Measurements from ENCODE around the gene SLC6A8.
"Not testable (repeated sequence)": the region's sequence is repeated elsewhere in the genome, so short reads cannot be mapped to it uniquely, and the experiment has no call there.

Gene SLC6A8

GRCh38 chrX:153733651-153734240, 46.0 kb downstream of the SLC6A8 start:
- no peak for DNase-seq

DNA sequence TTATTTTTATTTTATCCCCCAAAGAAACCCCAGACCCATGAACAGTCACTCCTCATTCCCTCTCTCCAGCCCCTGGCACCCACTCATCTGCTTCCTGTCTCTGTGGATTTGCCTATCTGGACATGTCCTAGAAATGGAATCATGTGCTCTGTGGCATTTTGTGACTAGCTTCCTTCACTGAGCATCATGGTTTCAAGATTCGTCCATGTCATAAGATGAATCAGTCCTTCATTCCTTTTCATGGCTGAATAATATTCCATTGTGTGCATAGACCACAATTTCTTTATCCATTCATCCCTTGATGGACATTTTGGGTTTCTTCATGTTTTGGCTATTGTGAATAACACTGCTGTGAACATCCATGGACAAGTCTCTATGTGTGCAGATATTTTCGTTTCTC, 47.1 kb downstream of the SLC6A8 start:
- DNase-seq: no peak

GRCh38 chrX:153735274-153735673, 47.5 kb downstream of the SLC6A8 start:
- DNase-seq: no peak

DNA sequence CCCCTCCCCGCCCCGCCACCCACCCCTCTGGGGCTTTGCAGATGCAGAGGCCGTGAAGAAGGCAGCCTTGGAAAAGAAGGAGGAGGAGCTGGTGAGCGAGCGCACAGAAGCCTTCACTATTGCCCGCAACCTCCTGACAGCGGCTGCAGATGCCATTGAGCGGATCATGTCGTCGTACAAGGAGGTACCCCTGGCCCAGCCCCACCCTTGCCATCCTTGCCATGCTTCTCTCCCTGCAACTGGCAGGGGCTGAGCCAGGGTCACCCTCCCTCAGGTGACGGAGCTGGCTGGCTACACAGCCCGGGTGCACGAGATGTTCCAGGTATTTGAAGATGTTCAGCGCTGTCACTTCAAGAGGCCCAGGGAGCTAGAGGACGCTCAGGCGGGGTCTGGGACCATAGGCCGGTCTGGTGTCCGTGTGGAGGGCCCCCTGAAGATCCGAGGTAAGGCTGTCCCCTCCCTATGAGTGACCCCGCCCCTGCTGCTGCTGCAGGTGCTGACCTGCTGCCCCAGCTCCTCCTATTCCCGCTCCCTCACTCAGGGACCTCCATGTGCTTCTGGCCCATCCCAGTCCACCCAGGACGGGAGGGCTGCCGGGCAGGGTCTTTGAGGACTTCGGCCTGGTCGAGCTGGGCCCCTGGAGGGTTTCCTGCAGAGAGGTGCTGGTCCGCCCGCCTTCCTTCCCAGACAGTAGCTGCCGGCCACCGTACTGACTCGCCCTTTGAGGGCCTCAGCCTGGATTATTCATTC, 48.5 kb downstream of the SLC6A8 start:
- DNase-seq: no peak

DNA sequence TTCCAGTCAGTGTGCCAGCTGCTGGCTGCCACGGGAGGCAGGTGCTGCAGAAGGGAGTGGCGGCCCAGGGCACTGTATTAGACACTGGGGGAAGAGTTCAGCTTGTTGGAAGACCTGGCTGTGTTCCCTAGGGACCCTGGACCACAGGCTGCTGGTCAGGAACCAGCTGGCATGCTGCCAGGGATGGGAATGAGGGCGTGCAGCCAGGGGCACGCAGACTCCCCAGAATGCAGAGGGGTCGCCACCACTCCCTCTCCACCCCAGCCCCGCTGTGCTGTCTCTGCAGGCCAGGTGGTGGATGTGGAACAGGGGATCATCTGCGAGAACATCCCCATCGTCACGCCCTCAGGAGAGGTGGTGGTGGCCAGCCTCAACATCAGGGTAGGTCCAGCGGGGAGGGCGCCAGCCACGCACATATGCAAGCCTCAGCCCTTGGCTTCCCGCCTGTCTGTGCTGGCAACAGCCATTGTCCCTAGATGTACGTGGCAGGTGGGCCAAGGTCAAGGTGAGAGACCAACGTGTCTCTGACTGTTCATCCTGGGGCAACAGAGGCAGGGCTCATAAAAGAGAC, 49.2 kb downstream of the SLC6A8 start:
- no peak for DNase-seq

- DNase-seq: no peak
Measured at GRCh38 chrX:153738056-153738605, 50.4 kb downstream of the SLC6A8 start.

- no peak for DNase-seq
Measured at GRCh38 chrX:153739754-153740486, 52.2 kb downstream of the SLC6A8 start.

GRCh38 chrX:153740631-153741222, 53.0 kb downstream of the SLC6A8 start:
- DNase-seq: no peak

- DNase-seq: no peak
Measured at GRCh38 chrX:153741446-153741845, 53.7 kb downstream of the SLC6A8 start.

DNA sequence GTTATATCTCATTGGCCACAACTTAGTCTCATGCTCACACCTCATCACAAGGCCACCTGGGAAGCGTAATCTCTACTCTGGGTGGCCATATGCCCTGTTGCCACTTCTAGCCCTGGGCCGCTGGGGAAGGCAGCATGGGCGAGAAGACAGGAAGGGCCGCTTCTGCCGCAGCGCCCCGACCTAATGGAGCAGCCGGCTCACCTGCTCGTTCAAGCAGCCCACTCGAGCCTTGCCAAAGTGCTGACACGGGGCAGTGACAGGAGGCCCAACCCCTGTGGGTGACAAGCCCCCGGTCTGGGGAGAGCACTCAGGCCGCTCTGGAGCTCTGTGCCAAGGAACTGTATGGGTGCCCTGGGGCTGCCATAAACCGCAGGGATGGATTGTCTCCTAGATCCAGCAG, 54.4 kb downstream of the SLC6A8 start:
- DNase-seq: not testable (repeated sequence)

DNA sequence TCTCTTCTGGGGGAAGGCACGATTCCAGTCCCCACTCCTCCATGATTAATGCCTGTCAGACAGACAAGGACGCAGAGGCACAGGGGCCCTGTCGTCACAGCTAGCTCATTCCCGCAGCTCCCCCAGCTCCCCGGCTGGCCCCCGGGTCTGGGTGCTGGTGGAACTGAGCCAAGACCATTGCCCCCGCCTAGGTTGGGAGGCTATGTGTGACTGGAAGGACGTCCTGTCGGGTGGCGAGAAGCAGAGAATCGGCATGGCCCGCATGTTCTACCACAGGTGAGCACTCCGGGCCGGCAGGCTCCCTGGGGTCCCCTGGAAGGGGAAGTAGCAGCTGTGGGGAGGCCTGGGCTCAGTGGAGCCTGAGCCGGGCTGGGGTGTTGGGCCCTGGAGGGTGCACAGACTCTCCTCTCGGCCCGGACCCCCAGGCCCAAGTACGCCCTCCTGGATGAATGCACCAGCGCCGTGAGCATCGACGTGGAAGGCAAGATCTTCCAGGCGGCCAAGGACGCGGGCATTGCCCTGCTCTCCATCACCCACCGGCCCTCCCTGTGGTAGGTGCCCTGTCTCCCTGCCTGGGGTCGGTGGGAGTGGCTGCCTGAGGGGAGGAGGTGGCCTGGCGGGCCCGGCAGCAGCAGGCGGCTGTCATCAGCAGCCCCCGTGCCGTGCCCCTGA, 55.2 kb downstream of the SLC6A8 start:
- DNase-seq: not testable (repeated sequence)

- DNase-seq: peak; percentile 35
Measured at GRCh38 chrX:153743468-153744209, 55.9 kb downstream of the SLC6A8 start.

DNA sequence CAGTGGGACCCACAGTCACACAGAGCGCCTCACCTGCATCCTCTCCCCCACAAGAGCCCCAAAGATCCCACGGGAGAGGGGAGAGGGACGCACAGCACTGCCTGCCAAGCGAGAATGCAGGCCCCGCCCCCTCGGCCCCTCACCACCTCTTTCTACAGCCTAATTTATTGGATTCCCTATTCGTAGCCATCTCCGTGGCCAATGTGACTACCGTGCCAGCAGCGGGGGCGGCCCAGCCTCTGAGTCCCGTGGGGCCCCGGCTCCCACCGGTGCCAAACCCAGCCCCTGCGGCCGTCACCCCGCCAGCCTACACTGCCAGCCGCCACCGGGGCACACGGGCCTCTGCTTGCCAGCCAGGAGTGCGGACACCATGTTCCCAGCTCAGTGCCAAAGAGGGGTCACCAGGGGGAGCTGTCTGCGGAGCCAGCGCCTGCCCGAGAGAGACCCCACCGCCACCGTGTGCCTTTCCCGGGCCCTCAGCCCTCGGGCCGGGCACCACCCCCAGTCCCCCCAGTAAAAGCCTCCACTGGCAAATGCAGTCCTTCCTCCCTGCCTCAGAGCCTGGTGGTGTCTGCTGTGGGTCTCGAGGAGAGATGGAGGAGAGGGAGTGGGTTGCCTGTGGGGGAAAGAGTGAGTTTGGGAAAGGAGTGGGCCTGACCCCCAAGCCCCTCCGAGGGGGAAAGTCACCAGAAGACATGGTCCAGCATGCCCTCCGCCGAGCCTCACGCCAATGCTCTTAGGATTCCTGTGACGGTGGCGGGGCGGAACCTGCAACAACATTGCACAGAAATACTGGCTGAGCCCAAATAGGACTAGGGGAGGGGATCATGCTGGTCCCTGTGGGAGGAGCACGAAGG, 56.7 kb downstream of the SLC6A8 start:
- DNase-seq: peak; percentile 25

GRCh38 chrX:153745067-153745433, 57.3 kb downstream of the SLC6A8 start:
- not testable (repeated sequence) for DNase-seq

Measured in fibroblast of skin of right quadriceps (primary cell).